Loucy (cell line): ENCODE data around the gene AURKAIP1.

Experiments
- H2AFZ ChIP-seq: fragments of 200-600 bp; sonication (generic); 2 replicates; pipeline ENCODE4 v1.6.0; 2016; ENCODE audit warnings: antibody characterized with exemption, mild to moderate bottlenecking, low read length, moderate library complexity
- H3F3A ChIP-seq: fragments of 200-600 bp; 2 replicates; pipeline ENCODE4 v1.6.0; 2016; ENCODE audit warnings: antibody characterized with exemption, low read depth, mild to moderate bottlenecking
- H3K27me3 ChIP-seq: fragments of 200-600 bp; sonication (generic); 2 replicates; pipeline ENCODE4 v1.6.1; 2014; ENCODE audit warnings: low read length, mild to moderate bottlenecking; ENCODE audit not compliant: insufficient read depth, poor library complexity, severe bottlenecking
- H3K36me3 ChIP-seq: fragments of 200-600 bp; sonication (generic); 2 replicates; pipeline ENCODE4 v1.6.1; 2016; ENCODE audit warnings: low read length; ENCODE audit not compliant: insufficient read depth
- H3K4me1 ChIP-seq: fragments of 200-600 bp; sonication (generic); 2 replicates; pipeline ENCODE4 v1.5.1; 2014; ENCODE audit warnings: low read length, mild to moderate bottlenecking; ENCODE audit not compliant: insufficient read depth, poor library complexity, severe bottlenecking
- H3K4me2 ChIP-seq: fragments of 200-600 bp; sonication (generic); 2 replicates; pipeline ENCODE4 v1.6.0; 2014; ENCODE audit warnings: antibody characterized with exemption, low read length, low read depth, mild to moderate bottlenecking; ENCODE audit not compliant: poor library complexity, severe bottlenecking
- H3K4me3 ChIP-seq: fragments of 200-600 bp; sonication (generic); 2 replicates; pipeline ENCODE4 v1.5.1; 2014; ENCODE audit warnings: low read length, mild to moderate bottlenecking, mixed read lengths; ENCODE audit not compliant: poor library complexity, severe bottlenecking
- H3K79me2 ChIP-seq: fragments of 200-600 bp; sonication (generic); 2 replicates; pipeline ENCODE4 v1.6.1; 2014; ENCODE audit warnings: low read length; ENCODE audit not compliant: insufficient read depth
- H3K9ac ChIP-seq: fragments of 200-600 bp; sonication (generic); 2 replicates; pipeline ENCODE4 v1.6.0; 2014; ENCODE audit warnings: mild to moderate bottlenecking, low read depth, low read length, moderate library complexity; ENCODE audit not compliant: poor library complexity, severe bottlenecking
- H3K9me2 ChIP-seq: fragments of 200-600 bp; sonication (generic); replicated peaks from 2 replicates; pipeline ENCODE4 v1.6.1; 2016; ENCODE audit warnings: low read depth, low read length, mixed read lengths
- H3K9me3 ChIP-seq: fragments of 200-600 bp; sonication (generic); 2 replicates; pipeline ENCODE4 v1.6.1; 2014; ENCODE audit warnings: mild to moderate bottlenecking, antibody characterized with exemption, low read length, low read depth; ENCODE audit not compliant: insufficient read depth
- H4K20me1 ChIP-seq: fragments of 200-600 bp; sonication (generic); 2 replicates; pipeline ENCODE4 v1.6.0; 2014; ENCODE audit warnings: antibody characterized with exemption, low read length, mild to moderate bottlenecking; ENCODE audit not compliant: insufficient read depth, poor library complexity, severe bottlenecking
- CTCF ChIP-seq: fragments of 200-600 bp; sonication (generic); conservative IDR thresholded peaks from 2 replicates; pipeline ENCODE4 v1.5.1; 2014; ENCODE audit warnings: mild to moderate bottlenecking, antibody characterized with exemption, low read length
- EZH2phosphoT487 ChIP-seq: fragments of 200-600 bp; IDR thresholded peaks from 2 replicates; pipeline ENCODE4 v1.6.1; 2018; ENCODE audit warnings: antibody characterized with exemption, mild to moderate bottlenecking, moderate library complexity, borderline replicate concordance

Gene AURKAIP1

GRCh38 chr1:1330366-1331067, 44.5 kb downstream of the AURKAIP1 start:
- no peak overlapping the region for H2AFZ ChIP-seq
- H3K36me3 ChIP-seq, result no peaks in the 10 kb centered on the region
- peaks cover 12% of the 10 kb centered on the region; the same call in 1 of the 2 replicates for H3K79me2 ChIP-seq
- H4K20me1 ChIP-seq, result peaks cover 12% of the 10 kb centered on the region
- H3K9ac ChIP-seq, result no peak overlapping the region
- H3K27me3 ChIP-seq, result no peaks in the 10 kb centered on the region
- H3K4me1 ChIP-seq, result peaks cover 10% of the 10 kb centered on the region
- TF ChIP-seq EZH2phosphoT487, result no peak
- TF ChIP-seq CTCF, result no peak
- no peak overlapping the region for H3K4me3 ChIP-seq
- H3K9me2 ChIP-seq, result no peaks in the 10 kb centered on the region
- H3F3A ChIP-seq, result no peaks in the 10 kb centered on the region
- no peaks in the 10 kb centered on the region for H3K9me3 ChIP-seq
- no peak overlapping the region for H3K4me2 ChIP-seq

- Histone ChIP-seq H3K9ac (no peak overlapping the region), H3K4me3 (no peak overlapping the region), H3K4me2 (no peak overlapping the region), H3K9me2 (no peaks in the 10 kb centered on the region), H3K79me2 (peaks cover 21% of the 10 kb centered on the region), H3K4me1 (peaks cover 17% of the 10 kb centered on the region), H3F3A (no peaks in the 10 kb centered on the region), H3K27me3 (no peaks in the 10 kb centered on the region), H3K9me3 (no peaks in the 10 kb centered on the region), H2AFZ (no peak overlapping the region), H3K36me3 (no peaks in the 10 kb centered on the region), H4K20me1 (peaks cover 19% of the 10 kb centered on the region)
- TF ChIP-seq CTCF (no peak), EZH2phosphoT487 (no peak)
Measured at GRCh38 chr1:1329304-1330210, 45.5 kb downstream of the AURKAIP1 start.

- Histone ChIP-seq H3F3A (no peaks in the 10 kb centered on the region), H4K20me1 (peaks cover 23% of the 10 kb centered on the region), H3K4me3 (no peak overlapping the region), H3K4me2 (no peak overlapping the region), H3K9me2 (no peaks in the 10 kb centered on the region), H3K27me3 (no peaks in the 10 kb centered on the region), H3K9me3 (no peaks in the 10 kb centered on the region), H3K4me1 (peaks cover 20% of the 10 kb centered on the region), H3K36me3 (no peaks in the 10 kb centered on the region), H3K9ac (no peak overlapping the region), H2AFZ (no peak overlapping the region), H3K79me2 (peaks cover 31% of the 10 kb centered on the region)
- TF ChIP-seq EZH2phosphoT487, result no peak
- no peak for TF ChIP-seq CTCF
Measured at GRCh38 chr1:1328254-1328653, 46.8 kb downstream of the AURKAIP1 start.
